WTC11 (cell line): Measurements from ENCODE around the gene RIMKLB.
"Not testable (repeated sequence)": the region's sequence is repeated elsewhere in the genome, so short reads cannot be mapped to it uniquely, and the experiment has no call there.

Experiments
- CTCF ChIP-seq: fragments of 200-600 bp; IDR thresholded peaks from 2 replicates; pipeline ENCODE4 v1.8.0; 2022; ENCODE audit warnings: antibody characterized with exemption
- NFE2L1 ChIP-seq: sonication (generic); formaldehyde crosslinking; IDR thresholded peaks from 2 replicates; pipeline ENCODE4 v1.8.1; 2023; ENCODE audit warnings: missing genetic modification reagents
- PRRX2 ChIP-seq: fragments of 250-450 bp; sonication (Bioruptor Pico); IDR thresholded peaks from 2 replicates; pipeline ENCODE4 v1.8.0; 2021; ENCODE audit warnings: mild to moderate bottlenecking
- TF ChIP-seq, protein P1 (sequence below): sonication (generic); formaldehyde crosslinking; IDR thresholded peaks from 2 replicates; pipeline ENCODE4 v1.8.0; 2022; ENCODE audit warnings: mild to moderate bottlenecking, missing genetic modification reagents

DNA sequence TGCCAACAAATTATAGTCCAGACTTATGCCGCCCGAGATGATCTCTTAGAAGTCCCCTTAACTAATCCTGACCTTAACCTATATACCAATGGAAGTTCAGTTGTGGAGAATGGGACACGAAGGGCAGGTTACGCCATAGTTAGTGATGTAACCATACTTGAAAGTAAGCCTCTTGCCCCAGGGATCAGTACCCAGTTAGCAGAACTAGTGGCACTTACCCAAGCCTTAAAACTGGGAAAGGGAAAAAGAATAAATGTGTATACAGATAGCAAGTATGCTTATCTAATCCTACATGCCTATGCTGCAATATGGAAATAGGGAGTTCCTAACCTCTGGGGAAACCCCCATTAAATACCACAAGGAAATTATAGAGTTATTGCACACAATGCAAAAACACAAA, 95.4 kb downstream of the RIMKLB start:
- not testable (repeated sequence) for TF ChIP-seq PRRX2 (CRISPR knock-in tag); NFE2L1; CTCF
- TF ChIP-seq, protein P1, sequence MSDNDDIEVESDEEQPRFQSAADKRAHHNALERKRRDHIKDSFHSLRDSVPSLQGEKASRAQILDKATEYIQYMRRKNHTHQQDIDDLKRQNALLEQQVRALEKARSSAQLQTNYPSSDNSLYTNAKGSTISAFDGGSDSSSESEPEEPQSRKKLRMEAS (CRISPR knock-in tag) = not testable (repeated sequence)
